Left renal pelvis (tissue), 4 donors: ENCODE data around the gene PEX10. TPM values are rescaled to one million over a fixed set of nuclear protein-coding genes. Genes with fewer than 3 reads are reported as not detected.

ENCODE experiments used
- DNase-seq, 4 donors: peaks; one replicate each; pipeline ENCODE4 v3.0.0-alpha.2; 2013; ENCODE audit warnings: low read depth in 4 of 4, low spot score in 3 of 4
- polyA plus RNA-seq, 4 donors: library from polyadenylated mRNA; unstranded; fragments of 120-200 nt; gene quantifications; one replicate each; pipeline ENCODE4 v1.2.1, GENCODE V29; 2013; ENCODE audit not compliant: insufficient read length in 4 of 4

Gene PEX10
- polyA plus RNA-seq, 4 donors, result 12.4 to 29.9 (median 20.1) TPM

DNA sequence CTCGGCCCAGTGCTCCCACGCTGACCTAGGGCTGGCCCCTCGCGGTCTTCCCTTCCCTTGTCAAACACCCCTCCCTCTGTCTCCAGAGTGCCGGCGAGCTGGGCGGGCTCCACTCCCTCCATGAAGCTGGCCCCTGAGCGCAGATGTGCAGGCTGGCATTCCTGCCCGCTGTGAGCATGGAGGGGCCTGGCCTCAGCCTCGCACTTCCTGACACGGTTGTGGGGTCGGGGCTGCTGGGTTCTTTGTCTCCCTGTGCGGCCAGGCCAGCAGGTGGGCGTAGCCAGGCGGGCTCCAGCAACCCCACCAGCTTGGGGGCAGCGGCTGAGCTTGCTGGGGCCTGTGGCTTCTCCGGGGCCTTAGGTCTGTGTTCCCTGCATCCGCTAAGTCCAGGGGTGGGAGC lies 14.2 kb upstream of the PEX10 start:
- no peak for DNase-seq

DNA sequence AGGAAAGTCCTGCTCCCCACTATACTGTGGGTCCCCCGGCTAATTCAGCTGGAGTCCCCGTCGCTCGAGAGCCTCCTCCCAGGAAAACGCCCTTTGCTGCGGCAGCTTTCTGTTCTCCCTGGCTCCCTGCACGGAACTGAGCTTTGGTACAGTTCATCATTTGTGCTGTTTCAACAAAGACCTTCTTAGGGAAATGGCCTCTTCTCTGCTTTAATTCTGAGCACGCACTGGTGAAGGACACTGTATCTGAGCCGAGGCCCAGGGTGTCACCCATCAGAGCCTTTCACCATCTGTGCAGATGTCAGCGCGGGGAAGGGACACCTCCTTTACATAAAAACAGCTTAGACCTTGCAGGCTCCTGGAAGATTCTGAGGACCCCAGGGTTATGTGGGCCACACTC lies 13.5 kb upstream of the PEX10 start:
- DNase-seq, result no peak

DNA sequence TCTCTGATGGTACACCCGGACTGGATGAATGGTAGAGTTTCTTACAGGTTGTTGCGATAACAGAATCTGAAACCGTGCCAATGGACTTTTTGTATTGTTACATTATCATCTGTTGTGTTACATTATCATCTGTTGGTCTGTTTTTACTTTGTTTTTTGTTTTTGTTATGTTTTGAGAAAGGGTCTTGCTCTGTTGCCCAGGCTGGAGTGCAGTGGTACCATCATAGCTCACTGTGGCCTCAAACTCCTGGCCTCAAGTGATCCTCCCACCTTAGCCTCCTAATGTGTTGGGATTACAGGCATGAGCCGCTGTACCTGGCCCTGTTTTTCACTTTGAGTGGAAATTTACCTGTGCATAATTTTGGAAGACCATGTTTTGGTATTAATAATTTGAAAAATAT lies 10.2 kb upstream of the PEX10 start:
- no peak for DNase-seq

DNA sequence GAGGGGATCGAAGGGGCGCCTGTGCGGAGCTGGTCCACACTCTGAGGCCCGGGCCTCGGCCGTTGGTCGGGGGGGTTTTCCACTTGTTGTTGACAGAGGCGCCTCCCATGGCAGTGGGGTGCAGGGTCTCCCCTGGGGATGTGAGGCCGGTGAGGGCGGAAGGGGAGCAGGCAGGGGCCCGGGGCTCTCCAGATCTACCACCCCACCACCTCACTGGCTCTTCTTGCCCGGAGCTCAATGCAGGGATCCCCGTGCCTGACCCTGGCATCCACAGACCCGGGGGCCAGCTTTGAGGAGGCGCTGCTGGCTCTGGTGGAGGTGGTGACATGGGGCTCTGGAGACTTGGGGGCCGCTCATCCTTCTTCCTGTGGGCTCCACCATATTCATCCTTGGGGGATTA lies 7.1 kb upstream of the PEX10 start:
- DNase-seq, result no peak

DNA sequence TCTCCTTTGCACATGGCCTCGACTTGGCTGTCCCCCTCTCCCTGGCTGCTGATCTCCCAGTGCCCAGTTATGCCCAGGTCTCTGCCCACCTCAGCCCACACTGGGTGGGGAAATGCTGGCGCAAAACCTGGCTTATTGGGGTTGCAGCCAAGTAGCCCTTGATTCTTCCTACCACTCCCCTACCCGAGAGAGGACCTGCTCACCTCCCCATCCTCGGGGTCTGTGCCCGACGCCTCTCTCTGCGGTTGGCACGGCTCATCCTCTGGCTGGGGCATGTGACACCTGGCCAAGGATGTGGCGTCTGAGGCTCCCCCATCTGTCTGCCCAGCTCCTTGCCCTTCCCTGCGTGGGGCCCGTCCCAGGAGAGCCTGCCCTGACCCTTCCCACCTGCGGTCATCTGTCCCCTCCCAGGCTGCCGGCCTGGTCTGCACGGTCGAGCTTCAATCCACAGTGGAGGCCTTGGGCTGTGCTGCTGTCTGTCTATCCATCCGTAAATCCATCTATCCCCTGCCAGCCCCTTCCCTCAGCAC lies 6.5 kb upstream of the PEX10 start:
- DNase-seq, result no peak

DNA sequence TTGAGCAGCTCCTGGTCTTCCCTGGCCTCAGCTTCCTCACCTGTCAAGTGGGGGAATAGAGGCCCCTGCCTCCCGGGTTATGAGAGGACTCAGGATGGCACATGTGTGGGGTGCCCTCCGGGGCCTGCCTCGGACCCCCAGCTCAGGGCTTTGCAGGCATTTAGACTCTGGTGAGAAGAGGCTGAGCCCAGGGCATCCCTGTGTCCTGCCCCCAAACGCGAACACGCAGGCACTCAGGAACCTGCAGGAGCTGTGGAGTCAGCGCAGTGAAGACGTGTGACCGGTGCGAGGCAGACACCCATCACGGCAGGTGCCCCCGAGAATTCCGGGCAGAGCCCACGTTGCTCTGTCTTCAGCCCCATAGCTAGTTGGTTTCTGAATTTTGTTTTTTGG lies 5.5 kb upstream of the PEX10 start:
- DNase-seq, result no peak

DNA sequence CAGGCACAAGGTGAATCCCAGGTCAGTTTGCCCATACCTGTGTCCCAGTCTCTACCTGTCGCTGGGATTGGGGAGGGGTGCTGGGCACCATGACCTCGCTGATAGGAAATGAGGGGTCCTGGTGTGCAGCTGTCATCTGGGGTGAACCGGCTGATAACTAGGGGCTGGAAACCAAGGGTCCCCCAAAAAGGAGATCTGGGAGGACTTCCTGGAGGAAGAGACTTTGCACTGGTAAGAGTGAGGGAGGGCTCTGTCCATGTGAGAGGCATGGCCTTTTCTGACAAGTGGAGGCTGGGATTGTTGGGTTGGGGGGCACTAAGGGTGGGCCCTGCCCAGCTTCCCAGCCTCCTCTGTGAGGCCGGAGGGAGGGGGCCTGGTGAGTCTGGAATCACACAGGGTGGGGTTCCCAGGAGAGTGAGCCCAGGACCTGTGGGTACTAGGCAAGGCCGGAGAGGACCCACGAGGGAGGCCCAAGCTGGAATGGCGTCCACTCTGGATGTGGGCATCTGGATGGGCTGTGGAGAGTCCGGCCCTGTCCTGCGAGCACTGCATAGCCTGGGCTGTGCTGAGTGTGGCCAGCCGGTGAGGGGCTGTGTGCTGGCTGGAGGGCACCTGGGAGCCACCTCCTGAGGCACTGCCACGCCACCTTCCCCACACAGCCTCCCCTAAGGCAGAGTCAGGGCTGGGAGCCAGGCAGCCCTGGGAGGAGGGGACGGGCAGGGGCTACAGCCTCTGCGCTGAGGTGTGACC lies 4.9 kb upstream of the PEX10 start:
- DNase-seq, result no peak

DNA sequence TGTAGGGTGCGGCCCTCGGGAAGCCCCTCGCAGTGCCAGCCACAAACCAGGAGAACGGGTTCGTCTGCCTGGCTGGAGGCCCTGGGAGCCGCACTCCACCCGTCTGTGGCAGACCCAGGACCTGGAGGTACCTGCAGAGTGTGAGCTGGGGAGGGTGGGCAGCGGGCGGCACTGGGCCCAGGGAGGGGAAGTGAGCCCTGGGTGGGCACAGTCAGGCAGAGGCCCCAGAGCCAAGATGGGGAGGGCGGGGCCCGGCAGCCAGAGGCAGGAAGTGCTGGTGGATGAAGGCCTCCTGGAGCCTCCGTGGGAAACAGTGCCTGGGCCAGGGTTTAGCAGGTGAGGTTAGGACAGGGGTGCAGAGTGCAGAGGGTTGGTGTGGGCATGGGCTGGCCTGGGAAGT lies 4.0 kb upstream of the PEX10 start:
- no peak for DNase-seq

DNA sequence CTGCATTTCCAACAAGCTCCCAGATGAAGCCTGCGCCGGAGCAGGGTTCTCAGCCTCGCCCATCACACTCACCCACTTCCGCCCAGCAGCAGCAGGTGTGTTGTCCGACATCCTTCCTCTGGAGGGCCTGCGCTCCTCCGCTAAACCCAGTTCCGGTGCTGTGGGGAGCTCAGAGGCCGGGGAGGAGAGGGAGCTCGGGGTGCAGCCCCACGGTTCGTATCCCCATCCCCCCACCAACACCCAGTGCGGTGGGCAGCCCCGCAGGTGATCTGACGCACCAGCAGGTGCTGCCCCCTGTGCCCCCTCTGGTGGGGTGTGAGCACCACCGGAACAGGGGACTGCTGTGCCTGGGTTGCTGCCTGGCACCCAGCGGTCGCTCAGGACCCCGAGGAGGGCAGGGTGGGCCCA lies 3.4 kb upstream of the PEX10 start:
- DNase-seq, result no peak

DNA sequence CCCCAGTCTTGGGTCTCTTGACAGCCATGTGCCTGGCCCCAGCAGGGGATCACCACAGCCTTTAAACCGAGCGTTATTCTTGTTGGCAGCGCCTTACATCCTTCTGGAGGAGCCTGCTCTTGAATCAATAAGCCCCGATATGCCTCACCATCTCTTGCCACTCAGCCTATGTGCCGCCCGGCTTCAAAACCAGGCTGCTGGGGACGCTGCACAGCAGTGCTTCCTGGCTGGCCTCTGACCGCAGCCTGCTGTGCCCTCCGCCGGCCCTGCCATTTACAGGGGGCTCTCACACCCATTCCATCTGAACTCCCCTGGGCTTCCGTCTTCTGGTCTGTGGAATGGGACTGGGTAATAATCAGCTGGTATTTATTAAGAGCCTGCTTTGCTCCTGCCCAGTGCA lies 3.0 kb upstream of the PEX10 start:
- DNase-seq, result no peak

DNA sequence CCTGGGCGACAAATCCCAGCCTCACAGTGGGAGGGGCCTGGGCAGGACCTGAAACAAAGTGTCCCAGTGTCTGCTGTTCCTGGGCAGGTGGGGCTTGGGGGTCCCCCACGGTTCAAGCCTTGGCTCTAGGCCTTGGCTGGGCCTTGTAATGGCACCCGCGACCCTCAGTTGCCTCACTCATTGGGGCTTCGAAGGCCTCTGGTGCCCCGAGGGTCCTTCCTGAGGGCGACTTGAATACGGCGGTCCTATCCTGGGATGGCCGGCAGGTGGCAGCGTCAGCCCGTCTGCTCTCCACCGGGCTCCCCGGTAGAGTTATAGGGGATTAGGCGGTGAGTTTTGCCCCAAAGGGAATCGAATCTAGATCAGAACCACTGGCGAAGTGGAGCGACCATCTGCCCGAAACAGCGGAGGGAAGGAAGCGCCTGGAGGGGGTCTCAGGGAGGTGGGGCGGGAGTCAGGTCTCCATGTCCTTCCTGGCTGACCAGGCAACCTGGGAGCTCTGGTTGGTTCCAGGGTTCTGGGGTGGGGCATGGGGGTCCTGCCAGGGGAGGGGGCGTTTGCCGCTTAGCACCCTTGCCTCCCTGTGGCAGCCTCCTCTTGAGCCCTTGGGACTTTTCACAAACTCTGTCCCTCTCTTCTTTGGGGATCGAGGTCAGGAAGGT lies 2.1 kb upstream of the PEX10 start:
- DNase-seq, result peak in 2 of 4 donors; percentile 39 to 45

DNA sequence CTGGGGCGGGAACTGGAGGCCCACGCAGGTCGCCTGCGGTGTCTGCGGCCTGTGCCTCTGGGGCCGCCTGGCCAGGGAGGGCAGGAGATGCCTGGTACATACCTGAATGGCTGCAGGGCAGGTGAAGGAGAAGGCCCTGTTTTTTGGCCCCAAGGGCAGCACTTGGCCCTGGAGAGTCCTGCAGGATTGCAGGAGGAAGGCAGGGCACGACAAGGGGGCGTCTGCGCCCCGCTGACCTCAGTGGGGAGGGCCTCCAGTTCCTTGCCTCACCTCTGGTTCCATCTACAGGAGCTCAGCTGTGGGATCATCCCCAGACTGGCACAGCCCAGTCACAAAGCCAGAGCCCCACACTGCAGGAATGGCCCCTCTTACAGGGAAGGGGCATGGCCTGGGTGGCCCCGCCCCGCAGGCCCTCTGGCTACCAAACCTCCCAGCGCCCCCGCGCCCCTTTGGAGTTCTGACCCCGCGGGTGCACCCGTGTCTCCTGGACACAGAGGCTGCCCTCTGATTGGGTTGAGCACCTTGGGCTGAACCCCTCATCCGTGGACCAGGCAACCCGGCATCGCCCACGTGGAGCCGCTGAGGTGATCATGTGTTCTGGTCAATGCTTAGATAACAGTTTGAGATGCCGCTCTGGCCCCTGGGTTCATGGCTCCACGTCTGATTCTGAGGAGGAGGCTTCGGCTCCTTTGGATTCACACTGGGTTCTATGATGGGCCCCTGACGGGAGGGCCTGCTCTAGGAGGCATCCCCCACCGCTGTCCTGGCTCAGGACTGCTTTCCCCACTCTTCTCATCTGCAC lies 1.3 kb upstream of the PEX10 start:
- no peak for DNase-seq

DNA sequence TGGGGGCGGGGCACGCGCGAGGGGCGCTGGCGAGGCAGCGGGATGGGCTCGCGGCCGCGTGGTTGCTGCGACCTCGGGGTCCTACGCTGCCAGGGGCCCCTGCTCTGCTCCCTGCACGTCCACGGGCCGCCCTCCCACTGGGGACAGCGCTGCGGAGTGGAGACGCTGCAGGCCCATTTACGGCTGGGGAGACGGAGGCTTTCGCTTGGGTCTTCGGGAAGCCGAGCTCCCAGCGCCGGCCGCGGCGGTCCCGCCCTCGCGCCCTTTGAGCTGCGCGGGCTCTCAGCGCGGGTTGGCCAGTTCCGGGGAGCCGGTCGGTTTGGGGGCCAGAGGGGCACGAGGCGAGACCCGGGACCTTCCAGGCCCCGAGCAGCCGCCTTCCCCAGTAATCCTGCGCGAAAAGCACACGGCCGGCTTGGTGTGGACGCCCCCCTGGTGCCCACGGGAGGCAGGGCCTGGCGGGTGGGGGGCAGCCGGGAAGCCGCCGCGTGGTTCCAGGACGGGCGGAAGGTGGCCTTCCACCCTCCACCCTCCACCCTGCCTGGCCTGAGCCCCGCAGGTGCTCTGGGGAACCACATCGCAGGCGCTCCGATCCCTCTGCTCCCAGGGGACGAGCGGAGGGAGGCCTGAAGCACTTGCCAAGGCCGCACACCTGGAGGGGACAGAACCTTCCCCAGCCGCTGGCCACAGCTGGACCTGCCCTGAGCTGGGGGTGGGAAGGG lies 570 bp upstream of the PEX10 start:
- no peak for DNase-seq

DNA sequence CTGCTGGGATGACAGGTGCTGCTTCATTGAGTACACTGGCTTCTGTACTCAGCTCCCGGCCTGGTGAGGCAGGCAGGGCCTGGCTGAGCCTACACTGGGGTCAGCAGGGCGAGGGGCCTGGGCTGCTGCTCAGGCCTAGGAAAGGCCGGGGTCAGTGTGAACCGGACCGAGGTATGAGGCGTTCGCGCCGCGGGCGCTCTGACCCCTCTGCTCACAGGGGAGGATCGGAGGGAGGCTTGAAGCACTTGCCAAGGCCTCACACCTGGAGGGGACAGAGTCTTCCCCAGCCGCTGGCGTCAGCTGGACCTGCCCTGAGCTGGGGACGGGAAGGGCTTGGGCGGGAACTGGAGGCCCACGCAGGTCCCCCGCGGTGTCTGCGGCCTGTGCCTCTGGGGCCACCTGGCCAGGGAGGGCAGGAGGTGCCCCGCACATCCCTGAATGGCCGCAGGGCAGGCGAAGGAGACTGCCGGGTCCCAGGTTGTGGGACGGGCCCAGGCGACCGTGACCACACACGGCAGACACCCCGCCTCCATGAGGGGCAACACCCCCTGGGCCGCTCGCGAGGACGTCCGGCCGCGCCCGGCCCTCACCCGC lies 466 bp downstream of the PEX10 start:
- DNase-seq, result no peak

DNA sequence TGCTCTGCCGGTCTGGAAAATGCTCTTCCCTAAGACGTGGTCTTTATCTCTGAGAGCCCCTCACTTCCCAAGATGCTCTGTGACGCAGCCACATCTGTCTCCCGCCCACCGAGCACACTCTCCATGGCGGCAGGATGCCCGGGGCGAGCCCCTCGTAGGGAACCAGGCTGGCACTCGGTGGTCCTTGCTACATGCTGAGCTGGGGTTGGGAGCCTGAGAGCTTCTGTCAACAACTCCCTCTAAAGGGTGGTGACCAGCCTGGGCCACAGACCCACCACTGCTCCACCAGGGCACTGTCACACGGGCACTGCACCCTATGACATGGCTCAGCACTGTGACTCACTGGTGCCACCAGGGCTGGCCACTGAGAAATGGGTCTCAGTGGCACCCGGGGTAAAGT lies 2.6 kb downstream of the PEX10 start:
- no peak for DNase-seq

DNA sequence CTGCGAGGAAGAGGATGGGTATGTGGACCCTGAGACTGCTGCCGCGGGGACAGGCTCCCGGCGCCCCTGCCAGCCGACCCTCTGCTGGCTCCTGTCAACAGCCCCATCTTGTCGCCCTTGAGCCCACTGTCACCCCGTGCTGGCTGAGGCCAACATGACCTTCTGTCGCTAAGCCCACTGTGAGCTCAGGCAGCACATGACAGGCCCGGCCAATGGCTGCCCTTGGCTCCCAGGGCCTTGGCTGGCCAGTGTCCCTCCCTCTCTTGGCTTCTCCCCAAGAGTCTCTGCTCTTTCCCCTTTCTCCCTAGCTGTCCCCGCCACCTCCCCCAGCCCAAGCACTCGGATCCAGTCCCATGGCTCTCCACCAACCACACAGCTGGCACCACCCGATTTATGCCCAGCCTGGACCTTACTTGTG lies 3.5 kb downstream of the PEX10 start:
- no peak for DNase-seq

DNA sequence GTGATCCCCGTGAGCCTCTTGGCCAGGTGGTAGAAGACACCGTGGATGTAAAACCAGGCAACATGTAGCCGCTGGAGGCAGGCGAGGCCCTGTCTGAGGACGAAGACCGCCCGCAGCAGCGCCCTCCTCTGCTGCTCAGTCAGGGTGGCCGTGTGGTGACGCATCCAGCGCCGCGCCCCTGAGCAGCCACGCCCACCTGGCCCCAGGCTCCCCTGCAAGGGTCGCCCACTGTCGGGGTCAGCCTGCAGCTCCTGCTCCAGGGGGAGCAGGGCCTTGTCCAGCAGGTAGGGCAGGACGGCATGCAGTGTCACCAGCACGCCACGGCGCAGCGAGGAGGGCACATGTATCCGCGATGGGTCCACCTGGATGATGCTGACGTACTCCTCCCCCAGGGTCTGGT lies 3.9 kb downstream of the PEX10 start:
- no peak for DNase-seq

DNA sequence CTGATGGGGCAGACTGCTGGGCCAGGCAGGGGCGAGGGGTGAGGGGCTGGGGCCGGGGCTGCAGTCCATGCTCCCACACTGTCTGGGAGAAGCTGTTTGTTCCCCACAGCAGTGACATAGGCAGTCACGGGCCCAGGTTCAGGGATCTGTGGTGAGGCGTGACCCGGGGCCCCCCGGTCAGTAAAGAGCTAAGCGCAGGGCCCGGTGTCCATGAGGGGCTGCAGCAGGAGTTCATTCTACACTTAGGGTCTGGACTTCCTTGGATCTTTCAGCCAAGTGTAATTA lies 4.4 kb downstream of the PEX10 start:
- DNase-seq, result no peak

DNA sequence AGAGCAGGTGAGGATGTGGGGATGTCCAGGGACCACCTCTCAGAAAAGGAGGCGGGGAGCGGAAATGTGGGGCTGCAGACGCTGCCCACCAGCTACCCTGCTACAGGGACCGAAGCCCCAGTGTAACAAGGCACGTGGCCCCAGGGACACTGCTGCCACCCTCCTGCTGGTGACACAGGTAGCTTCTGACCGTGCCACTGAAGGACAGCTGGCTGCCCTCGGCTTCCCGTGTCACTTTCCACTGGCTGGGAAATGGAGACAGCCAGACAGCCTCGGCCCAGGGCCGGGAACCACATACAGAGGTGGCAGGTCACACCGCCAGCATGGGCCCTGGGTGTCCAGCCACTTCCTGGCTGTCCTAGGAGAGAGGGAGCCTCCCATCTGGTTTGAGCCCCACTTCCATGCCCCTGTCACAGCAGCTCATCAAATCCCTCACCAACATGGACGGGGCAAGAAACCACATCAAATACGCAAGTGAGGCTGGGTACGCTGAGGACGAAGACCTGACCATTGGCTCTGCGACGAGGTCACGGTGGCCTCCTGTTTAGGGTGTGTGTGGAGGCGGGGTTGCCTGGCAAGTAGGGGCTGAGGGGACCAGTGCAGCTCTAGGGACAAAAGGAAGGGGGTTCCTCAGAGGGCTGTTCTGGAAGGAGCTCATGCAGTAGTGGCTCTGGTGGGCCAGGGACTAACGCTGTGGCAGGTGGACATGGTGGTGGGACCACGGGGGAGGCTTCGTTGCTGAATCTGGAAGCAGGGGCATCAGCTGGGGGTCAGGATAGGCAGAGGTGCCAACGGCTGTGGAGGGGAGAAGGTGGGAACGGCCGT lies 5.0 kb downstream of the PEX10 start:
- DNase-seq, result no peak
